ENCODE measurements around the gene ALDH1A3.

- no peak for TF ChIP-seq CTCF (conservative IDR thresholded peaks at IDR 0.05; ENCODE audit: low read depth in 2 of 2)
- TF ChIP-seq STAT1 (IDR thresholded peaks at IDR 0.05; ENCODE audit: unreplicated experiment) = no peak
These were observed 22.2 kb downstream of the ALDH1A3 start for GRCh38 chr15:100901702-100902435.
